Inflammatory macrophage (primary cell): Measurements from ENCODE around the gene DDA1.

Experiments used
- DNase-seq, 2 donors: peaks; one replicate each; pipeline ENCODE4 v3.0.0-alpha.2; 2020 to 2022

The DDA1 gene

GRCh38 chr19:17312189-17313113 is 3.1 kb downstream of the DDA1 start:
- DNase-seq = no peak

DNA sequence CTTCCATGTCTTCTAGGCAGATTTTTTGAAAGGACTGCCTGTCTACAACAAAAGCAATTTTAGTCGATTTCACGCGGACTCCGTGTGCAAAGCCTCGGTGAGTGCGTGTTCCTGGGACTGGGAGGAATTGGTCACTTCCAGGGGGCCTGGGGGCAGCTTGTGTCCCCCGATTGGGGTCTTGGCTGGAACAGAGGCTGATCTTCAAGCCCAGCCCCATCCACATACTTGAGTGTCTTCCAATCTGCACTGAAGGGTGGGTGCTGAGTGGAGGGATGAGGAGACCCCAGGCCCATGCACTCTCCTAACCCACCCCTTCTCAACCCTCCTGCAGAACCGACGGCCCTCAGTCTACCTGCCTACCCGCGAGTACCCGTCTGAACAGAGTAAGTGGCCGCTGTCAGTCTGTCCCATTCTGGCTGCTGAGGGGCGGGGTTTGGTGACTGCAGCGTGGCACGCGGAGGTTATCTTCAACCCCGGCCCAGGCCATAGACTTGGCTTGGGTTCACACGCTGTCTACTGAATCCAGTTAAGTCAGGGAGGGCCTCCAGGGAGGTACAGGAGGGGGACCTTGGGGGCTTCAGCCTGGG is 4.7 kb downstream of the DDA1 start:
- DNase-seq = no peak

DNA sequence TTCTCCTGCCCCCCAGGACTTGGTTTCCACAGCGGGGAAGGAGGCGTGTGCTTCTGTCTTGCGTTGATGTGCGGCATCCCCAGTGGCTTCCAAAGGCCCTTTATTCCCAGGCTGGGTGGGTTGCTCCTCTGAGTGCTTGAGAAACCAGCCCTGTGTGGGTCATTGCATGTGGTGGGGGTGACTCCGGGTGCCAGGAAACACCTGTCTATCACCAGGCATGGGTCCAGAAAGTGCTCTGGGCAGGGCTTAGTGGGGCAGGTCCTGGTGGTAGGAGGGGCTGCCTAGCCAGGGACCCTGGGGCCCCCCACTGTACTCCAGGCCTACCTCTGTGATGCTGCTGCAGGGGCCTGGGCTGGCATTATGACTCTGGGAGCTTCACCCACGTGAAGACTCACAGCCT is 9.6 kb downstream of the DDA1 start:
- no peak for DNase-seq

GRCh38 chr19:17319473-17320238 is 10.3 kb downstream of the DDA1 start:
- no peak for DNase-seq

- DNase-seq = no peak
Measured at GRCh38 chr19:17320435-17320834, 11.1 kb downstream of the DDA1 start.

GRCh38 chr19:17321655-17322489 is 12.5 kb downstream of the DDA1 start:
- DNase-seq = no peak

DNA sequence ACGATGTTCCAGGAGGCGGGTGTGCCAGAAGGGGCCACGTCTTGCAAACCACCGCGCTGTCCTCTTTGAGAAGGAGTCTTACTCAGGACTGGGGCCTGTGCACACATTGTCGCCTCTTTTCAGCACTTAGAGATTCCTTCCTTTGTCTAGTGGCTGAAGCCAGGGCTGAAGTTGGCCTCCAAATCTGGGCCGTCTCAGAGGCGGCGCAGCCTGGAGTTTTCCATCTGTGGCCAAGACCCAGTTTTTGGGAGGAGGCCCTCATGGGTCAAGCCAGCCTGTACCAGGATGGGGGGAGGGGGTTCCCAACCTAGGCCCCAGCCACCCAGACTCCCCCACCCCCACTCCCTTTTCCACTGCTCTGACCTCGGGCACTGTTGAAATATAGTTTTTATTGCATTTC is 13.5 kb downstream of the DDA1 start:
- no peak for DNase-seq

DNA sequence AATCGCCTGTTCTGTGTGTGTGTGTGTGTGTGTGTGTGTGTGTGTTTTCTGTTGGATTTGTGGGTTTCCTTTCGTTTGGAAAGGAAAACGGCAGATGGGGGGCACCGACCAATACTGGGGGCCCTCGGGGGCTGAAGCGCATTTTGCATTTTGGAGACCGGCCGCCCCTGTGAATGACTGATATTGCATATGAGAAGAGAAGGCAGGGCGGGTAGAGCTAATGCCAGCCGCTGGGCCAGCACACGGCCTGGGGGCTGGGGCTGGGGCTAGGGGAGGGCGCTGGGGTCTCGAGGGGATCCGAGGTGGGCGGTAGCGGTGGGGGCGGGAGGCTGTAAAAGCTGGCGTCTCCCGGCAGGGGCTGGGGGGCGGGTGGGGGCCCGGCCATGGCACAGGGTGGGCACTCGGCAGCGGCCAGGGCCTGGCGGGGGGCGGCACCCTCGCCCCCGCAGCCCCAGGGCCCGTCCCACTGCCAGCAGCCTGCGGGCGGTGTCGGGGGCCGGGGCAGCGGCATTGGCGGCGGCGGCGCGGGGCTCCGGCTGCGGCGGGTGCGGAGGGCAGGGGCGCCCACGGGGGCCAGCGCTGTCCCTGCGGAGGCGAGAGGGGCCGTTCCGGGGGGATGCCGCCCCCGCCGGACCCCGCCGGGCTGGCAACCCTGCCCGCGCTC is 14.1 kb downstream of the DDA1 start:
- no peak for DNase-seq

- peak; percentile 16 to 67 for DNase-seq
Measured at GRCh38 chr19:17323964-17324332, 14.6 kb downstream of the DDA1 start.

GRCh38 chr19:17324357-17325114 is 15.2 kb downstream of the DDA1 start:
- DNase-seq = no peak

GRCh38 chr19:17325133-17325532 is 15.8 kb downstream of the DDA1 start:
- DNase-seq = no peak

GRCh38 chr19:17325881-17326594 is 16.7 kb downstream of the DDA1 start:
- no peak for DNase-seq

DNA sequence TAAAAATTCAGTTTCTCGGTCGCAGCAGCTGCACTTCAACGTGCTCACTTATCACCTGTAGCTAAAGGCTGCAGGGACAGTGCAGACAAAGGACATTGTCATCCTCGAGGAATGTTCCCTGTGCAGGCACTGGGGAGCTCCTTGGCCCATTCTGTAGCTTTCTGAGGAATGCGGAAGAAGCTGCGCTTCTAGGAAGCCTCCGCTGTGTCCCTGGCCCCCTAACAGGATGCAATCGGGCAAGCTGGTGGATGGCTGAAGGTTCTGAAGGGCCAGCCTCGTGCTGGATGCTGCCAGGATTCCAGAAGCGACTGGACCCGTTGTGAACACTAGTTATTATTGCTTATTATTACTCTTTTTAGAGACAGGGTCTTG is 17.2 kb downstream of the DDA1 start:
- no peak for DNase-seq

DNA sequence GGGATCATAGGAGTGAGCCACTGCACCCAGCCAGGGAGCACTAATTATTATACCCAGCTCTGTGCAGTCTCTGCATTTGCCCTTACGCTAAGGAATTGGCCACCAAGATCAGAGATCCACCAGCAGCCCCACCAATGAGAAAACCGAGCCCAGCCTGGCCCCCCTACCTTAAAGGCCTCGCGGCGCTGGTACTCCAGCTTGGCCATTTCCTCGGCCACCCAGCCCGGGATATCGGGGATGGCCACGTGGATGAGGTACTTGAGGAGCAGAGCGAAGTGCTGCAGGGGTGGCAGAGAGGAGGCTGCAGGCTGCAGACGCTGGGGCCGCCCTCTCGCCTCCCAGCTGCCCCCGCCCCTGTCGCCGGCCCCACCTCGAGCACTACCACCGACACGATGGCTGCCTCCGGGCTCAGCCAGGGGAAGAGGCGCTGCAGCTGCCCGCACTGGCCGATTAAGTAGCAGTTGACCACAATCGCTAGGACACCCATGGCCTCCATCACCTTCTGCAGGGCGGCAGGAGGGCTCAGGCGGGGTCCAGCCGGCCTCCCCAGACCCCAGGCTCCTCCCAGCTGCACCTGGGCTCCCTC is 17.8 kb downstream of the DDA1 start:
- no peak for DNase-seq

DNA sequence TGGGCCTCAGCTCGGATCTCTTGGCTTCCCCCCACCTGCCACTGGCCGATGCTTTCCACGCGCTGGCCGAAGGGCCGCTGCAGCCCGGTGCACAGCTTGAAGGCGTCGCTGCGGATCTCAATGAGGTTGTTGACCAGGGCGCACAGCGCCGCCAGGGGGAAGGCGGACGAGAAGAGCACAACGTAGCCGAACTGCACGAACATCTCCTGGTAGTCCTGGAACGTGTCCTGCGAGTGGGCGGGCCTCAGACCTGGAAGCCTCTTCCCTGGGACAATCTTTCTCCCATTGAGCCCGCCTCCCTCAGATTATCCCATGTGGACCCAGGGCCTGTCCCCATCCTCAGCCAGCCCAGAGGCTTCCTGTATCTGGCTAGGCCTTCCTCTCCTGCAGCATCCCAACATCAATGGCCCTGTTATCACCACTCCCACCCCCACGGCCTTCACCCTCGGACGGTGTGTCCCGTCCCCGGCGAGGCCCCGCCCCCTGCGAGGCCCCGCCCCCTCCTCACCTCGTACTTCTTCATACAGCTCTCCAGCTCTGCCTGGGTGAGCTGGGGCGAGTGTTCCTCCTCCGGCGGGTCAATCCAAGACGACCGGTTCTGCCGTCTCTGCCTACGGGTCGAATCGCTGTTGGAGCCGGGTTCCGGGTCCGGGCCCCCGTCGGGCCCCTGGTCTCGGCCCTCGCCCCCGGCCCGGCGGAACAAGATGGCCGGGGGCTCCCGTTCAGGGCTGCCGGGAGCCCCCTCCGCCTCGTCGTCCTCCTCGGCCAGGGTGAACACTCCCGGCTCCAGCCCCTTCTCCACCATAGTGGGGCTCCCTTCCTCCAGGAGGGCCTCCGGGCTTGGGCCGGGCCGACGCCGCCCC is 18.5 kb downstream of the DDA1 start:
- peak; percentile 28 to 45 for DNase-seq

- no peak for DNase-seq
Measured at GRCh38 chr19:17328517-17329365, 19.4 kb downstream of the DDA1 start.

DNA sequence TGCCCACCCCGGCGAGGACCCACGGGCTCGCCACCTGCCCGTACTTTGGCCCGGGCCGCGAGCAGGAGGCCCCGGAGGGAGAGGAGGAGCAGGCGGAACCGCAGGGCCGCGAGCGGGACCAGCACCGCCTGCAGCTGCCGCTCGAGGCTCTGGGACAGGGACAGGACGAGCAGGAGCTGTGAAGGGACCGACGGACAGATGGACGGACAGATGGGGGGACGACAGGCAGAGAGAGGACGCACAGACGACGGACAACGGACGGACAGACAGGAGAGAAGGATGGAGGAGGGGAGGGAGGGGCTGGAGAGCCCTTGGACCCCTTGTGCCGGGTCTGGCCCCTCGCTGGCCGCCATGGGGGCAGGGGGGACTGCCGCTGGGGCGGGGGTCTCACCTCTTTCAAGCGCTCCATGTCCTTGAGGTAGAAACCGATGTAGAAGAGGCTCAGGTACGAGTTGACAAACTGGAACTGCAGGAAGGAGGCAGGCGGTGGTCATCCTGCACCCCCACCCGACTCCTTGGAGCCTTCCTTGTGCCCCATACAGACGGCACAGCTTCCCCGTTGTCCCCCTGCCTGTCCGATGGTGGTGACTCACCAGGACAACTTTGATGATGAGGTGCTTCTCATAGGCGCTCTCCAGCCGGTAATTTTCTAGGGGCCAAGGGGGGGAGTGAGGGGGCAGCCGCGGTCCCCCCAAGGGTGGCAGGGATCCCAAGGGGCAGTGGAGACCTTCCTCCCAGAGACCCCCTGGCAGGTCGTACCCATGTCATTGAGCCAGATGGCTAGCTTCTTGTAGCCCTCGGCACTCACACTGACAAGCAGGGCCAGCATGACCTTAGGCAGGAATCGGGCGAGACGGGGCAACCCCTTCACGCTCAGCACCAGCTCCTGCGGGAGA is 20.3 kb downstream of the DDA1 start:
- no peak for DNase-seq
